Endodermal cell (in vitro differentiated cells): Measurements from ENCODE around the gene GRM5. TPM values are rescaled to one million over a fixed set of nuclear protein-coding genes. Genes with fewer than 3 reads are reported as not detected.
"Not testable (repeated sequence)": the region's sequence is repeated elsewhere in the genome, so short reads cannot be mapped to it uniquely, and the experiment has no call there.

Experiments
- DNase-seq: peaks from one replicate; pipeline ENCODE4 v3.0.0-alpha.2; 2017
- H3K27ac ChIP-seq: 2 replicates; pipeline ENCODE4 v1.5.1; 2013; ENCODE audit warnings: mild to moderate bottlenecking, low read depth, low read length, moderate library complexity
- H3K27me3 ChIP-seq: 2 replicates; pipeline ENCODE4 v1.6.1; 2013; ENCODE audit warnings: mild to moderate bottlenecking, low read length, moderate library complexity; ENCODE audit not compliant: insufficient read depth, control insufficient read depth, poor library complexity, severe bottlenecking
- H3K36me3 ChIP-seq: 2 replicates; pipeline ENCODE4 v1.7.0; 2013; ENCODE audit warnings: mild to moderate bottlenecking, low read length, moderate library complexity; ENCODE audit not compliant: control insufficient read depth, insufficient read depth
- H3K4me1 ChIP-seq: one replicate; pipeline ENCODE4 v1.7.0; 2013; ENCODE audit warnings: low read length; ENCODE audit not compliant: control insufficient read depth, insufficient read depth
- H3K4me3 ChIP-seq: 2 replicates; pipeline ENCODE4 v1.5.1; 2013; ENCODE audit warnings: mild to moderate bottlenecking, low read length, moderate library complexity
- H3K9ac ChIP-seq: 2 replicates; pipeline ENCODE4 v1.6.1; 2013; ENCODE audit warnings: mild to moderate bottlenecking, low read length, moderate library complexity; ENCODE audit not compliant: poor library complexity, severe bottlenecking; ENCODE audit errors: extremely low read depth
- H3K9me3 ChIP-seq: 2 replicates; pipeline ENCODE4 v1.6.1; 2013; ENCODE audit warnings: mild to moderate bottlenecking, low read length, moderate library complexity; ENCODE audit not compliant: control insufficient read depth
- H3K27ac Mint-ChIP-seq: 2 replicates; pipeline ENCODE4 v1.8.0; 2020; ENCODE audit warnings: mixed read lengths
- H3K27me3 Mint-ChIP-seq: 2 replicates; pipeline ENCODE4 v1.8.0; 2021; ENCODE audit warnings: mild to moderate bottlenecking, mixed read lengths; ENCODE audit not compliant: insufficient read depth
- H3K36me3 Mint-ChIP-seq: 2 replicates; pipeline ENCODE4 v1.8.0; 2020; ENCODE audit warnings: low read depth, mixed read lengths
- H3K4me1 Mint-ChIP-seq: 2 replicates; pipeline ENCODE4 v1.8.0; 2020; ENCODE audit warnings: mixed read lengths
- H3K4me3 Mint-ChIP-seq: 2 replicates; pipeline ENCODE4 v1.8.0; 2020; ENCODE audit warnings: mild to moderate bottlenecking, moderate library complexity, mixed read lengths
- H3K9me3 Mint-ChIP-seq: 2 replicates; pipeline ENCODE4 v1.8.0; 2020; ENCODE audit warnings: mild to moderate bottlenecking, mixed read lengths
- WGBS, 2 experiments: methylation state at CpG; one replicate each; pipeline versions ENCODE4 v1.1.5 to v1.1.7; 2013; ENCODE audit warnings: missing lambda C conversion rate in 2 of 2, mixed read lengths in 1 of 2; ENCODE audit not compliant: insufficient coverage in 1 of 2, insufficient read length in 1 of 2; 5-methylcytosine and 5-hydroxymethylcytosine counted together
- total RNA-seq, 2 donors: library from RNA; stranded (reverse); fragmentation: NEBNext Ultra II Directional in 1 of 2; extraction: Animal tissue kit (Norgen Biotek cat#: 25700) in 1 of 2; gene quantifications; 2 replicates in 1 of 2; 3 replicates in 1 of 2; pipeline ENCODE4 v1.2.1, GENCODE V29; 2021
- TF ChIP-seq, protein P1 (sequence below): fragments of 200-600 bp; sonication (generic); conservative IDR thresholded peaks from 2 replicates; pipeline ENCODE4 v1.5.0; 2021; ENCODE audit warnings: antibody characterized with exemption, mild to moderate bottlenecking

Gene GRM5
- total RNA-seq, 2 donors from 2014 or later = 0.07 to 0.09 TPM

DNA sequence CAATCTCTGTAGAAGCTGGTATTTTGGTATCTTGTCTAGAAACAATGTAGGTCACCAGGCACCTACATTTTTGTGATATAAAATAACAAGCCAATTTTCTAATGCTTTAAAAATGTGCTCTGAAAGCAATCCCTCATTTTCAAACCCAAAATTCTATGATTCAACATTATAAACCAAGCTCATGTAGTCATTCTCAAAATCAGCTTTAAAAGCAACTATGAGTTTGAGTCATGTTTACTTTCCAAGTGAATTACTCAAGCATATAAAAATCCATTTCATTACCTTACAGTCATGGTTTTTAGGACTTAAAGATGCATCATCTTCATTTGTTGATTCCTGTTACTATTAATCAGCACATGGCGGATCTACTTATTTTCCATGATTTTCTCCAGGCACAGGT, 216.4 kb downstream of the GRM5 start:
- DNase-seq = no peak
- H3K4me3 ChIP-seq = no peak overlapping the region
- H3K27ac ChIP-seq = no peak overlapping the region
- no peak overlapping the region for H3K9ac ChIP-seq
- Mint-ChIP-seq H3K4me1 (no peaks in the 10 kb centered on the region), H3K27me3 (no peaks in the 10 kb centered on the region), H3K4me3 (no peak overlapping the region), H3K9me3 (no peaks in the 10 kb centered on the region), H3K36me3 (no peaks in the 10 kb centered on the region), H3K27ac (no peak overlapping the region)
- H3K9me3 ChIP-seq = no peaks in the 10 kb centered on the region
- 94 to 100% methylated on average over 1 of the region's 1 CpG for WGBS, 2 experiments
- no peaks in the 10 kb centered on the region for H3K4me1 ChIP-seq
- H3K27me3 ChIP-seq = no peaks in the 10 kb centered on the region
- no peaks in the 10 kb centered on the region for H3K36me3 ChIP-seq
- TF ChIP-seq, protein P1, sequence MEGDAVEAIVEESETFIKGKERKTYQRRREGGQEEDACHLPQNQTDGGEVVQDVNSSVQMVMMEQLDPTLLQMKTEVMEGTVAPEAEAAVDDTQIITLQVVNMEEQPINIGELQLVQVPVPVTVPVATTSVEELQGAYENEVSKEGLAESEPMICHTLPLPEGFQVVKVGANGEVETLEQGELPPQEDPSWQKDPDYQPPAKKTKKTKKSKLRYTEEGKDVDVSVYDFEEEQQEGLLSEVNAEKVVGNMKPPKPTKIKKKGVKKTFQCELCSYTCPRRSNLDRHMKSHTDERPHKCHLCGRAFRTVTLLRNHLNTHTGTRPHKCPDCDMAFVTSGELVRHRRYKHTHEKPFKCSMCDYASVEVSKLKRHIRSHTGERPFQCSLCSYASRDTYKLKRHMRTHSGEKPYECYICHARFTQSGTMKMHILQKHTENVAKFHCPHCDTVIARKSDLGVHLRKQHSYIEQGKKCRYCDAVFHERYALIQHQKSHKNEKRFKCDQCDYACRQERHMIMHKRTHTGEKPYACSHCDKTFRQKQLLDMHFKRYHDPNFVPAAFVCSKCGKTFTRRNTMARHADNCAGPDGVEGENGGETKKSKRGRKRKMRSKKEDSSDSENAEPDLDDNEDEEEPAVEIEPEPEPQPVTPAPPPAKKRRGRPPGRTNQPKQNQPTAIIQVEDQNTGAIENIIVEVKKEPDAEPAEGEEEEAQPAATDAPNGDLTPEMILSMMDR = no peak

- not testable (repeated sequence) for H3K9me3 ChIP-seq, H3K27ac Mint-ChIP-seq, H3K36me3 Mint-ChIP-seq, H3K4me1 Mint-ChIP-seq, DNase-seq, H3K4me1 ChIP-seq, H3K27me3 ChIP-seq, H3K4me3 ChIP-seq, H3K27me3 Mint-ChIP-seq, H3K27ac ChIP-seq, H3K9me3 Mint-ChIP-seq, H3K36me3 ChIP-seq, H3K4me3 Mint-ChIP-seq, H3K9ac ChIP-seq
- no CpG with 5 or more reads among the region's 1 CpG for WGBS, 2 experiments
These were observed 219.5 kb downstream of the GRM5 start for GRCh38 chr11:88846266-88846665.

GRCh38 chr11:88844941-88845340, 220.8 kb downstream of the GRM5 start:
- not testable (repeated sequence) for H3K36me3 Mint-ChIP-seq, H3K27me3 Mint-ChIP-seq, DNase-seq, H3K4me1 Mint-ChIP-seq, H3K9me3 ChIP-seq, H3K9me3 Mint-ChIP-seq, H3K27me3 ChIP-seq, H3K27ac Mint-ChIP-seq, H3K9ac ChIP-seq, H3K4me3 Mint-ChIP-seq, H3K4me1 ChIP-seq, H3K4me3 ChIP-seq, H3K27ac ChIP-seq, H3K36me3 ChIP-seq
- 70 to 88% methylated on average over 2 to 3 of the region's 3 CpGs for whole genome bisulfite sequencing, 2 experiments

DNA sequence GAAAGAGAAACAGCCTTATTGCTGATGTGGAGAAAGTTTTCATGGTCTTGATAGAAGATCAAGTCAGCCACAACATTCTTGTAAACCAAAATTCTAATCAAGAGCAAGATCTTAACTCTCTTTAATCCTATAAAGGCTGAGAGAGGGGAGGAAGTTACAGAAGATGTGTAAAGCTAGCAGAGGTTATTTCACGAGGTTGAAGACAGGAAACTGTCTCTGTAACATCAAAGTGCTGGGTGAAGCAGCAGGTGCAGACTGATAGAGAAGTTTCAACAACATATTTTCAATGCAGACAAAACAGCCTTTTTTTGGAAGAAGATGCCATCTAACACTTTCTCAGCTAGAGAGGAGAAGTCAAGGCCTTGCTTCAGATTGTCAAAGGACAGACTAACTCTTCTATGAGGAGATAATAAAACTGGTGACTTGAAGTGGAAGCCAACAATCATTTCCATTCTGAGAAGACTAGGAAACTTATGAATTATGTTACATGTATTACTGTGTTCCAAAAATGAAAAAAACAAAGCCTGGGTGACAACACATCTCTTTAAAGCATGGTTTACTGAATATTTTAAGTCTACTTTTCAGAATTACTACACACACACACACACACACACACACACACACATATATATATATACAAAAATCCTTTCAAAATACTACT, 221.9 kb downstream of the GRM5 start:
- H3K9ac ChIP-seq, H3K36me3 ChIP-seq, H3K4me1 ChIP-seq, H3K27ac ChIP-seq, H3K4me3 Mint-ChIP-seq, H3K4me3 ChIP-seq, H3K9me3 ChIP-seq, H3K27me3 Mint-ChIP-seq, H3K27ac Mint-ChIP-seq, H3K27me3 ChIP-seq, H3K4me1 Mint-ChIP-seq, H3K36me3 Mint-ChIP-seq, H3K9me3 Mint-ChIP-seq, DNase-seq: not testable (repeated sequence)
- 57% methylated on average over 1 of the region's 1 CpG; no CpG with 5 or more reads in 1 of the 2 experiments for WGBS, 2 experiments

DNA sequence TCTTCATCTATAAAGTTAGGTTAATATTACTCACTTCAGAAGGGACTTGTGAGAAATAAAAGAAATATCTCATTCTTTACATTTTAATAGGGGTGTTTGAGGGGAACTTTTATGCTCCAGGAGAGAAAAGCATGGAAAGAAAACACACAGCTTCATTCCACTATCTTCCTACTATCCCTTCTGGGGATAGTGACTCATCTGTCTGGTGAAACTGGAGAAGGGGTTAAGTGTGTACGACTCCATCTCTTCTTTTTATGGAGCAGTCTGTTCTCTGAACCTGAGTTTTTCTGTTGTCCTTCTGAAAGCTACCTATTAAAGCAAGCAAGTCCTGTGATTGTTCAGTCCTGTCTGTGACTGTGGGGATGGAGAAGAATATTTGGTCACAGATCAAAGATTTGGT, 227.6 kb downstream of the GRM5 start:
- H3K9me3 ChIP-seq, H3K27me3 Mint-ChIP-seq, H3K27ac ChIP-seq, H3K36me3 Mint-ChIP-seq, H3K27ac Mint-ChIP-seq, H3K36me3 ChIP-seq, H3K27me3 ChIP-seq, H3K4me1 Mint-ChIP-seq, H3K4me1 ChIP-seq, DNase-seq, H3K9ac ChIP-seq, H3K4me3 ChIP-seq, H3K9me3 Mint-ChIP-seq, H3K4me3 Mint-ChIP-seq: not testable (repeated sequence)
- 75 to 80% methylated on average over 1 of the region's 1 CpG for WGBS, 2 experiments

DNA sequence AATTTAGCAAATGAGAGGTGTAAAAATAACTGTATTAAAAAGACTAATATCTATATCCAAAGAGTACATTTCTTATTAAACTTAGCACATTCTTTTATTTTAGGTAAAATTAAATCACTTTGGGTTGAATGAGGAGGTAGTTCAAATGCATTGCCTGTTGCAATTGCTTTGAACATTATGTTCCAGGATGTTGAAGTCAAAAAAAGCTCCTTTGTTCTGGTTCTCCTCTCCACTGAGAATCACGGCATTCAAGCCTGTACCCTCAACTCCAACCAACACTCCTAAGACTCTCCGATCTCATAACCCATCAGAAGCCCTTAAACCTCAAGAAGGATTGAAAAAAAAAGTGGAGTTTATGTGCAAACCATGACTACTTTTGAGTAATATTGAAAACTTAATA, 230.1 kb downstream of the GRM5 start:
- H3K27me3 ChIP-seq, H3K36me3 Mint-ChIP-seq, H3K36me3 ChIP-seq, H3K4me3 Mint-ChIP-seq, H3K4me3 ChIP-seq, H3K27me3 Mint-ChIP-seq, H3K9ac ChIP-seq, DNase-seq, H3K27ac ChIP-seq, H3K27ac Mint-ChIP-seq, H3K4me1 ChIP-seq, H3K4me1 Mint-ChIP-seq, H3K9me3 Mint-ChIP-seq, H3K9me3 ChIP-seq: not testable (repeated sequence)
- 76% methylated on average over 2 of the region's 2 CpGs; no CpG with 5 or more reads in 1 of the 2 experiments for WGBS, 2 experiments
